Liver (tissue), 3 donors: ENCODE results near the gene SULT1C4.

ENCODE experiments used
- FOXA2 ChIP-seq: IDR thresholded peaks from 2 replicates; pipeline ENCODE4 v1.6.1; 2016; ENCODE audit warnings: antibody characterized with exemption
- GABPA ChIP-seq, 2 donors: IDR thresholded peaks in 1 of 2; conservative IDR thresholded peaks in 1 of 2; 2 replicates each; pipeline ENCODE4 v1.6.1; 2016; ENCODE audit warnings: antibody characterized with exemption in 2 of 2, mild to moderate bottlenecking in 1 of 2, moderate library complexity in 1 of 2
- RAD21 ChIP-seq, 2 donors: IDR thresholded peaks; 2 replicates each; pipeline ENCODE4 v1.6.1; 2016; ENCODE audit warnings: antibody characterized with exemption in 2 of 2, mild to moderate bottlenecking in 2 of 2
- SP1 ChIP-seq: IDR thresholded peaks from 2 replicates; pipeline ENCODE4 v1.6.1; 2018; ENCODE audit warnings: antibody characterized with exemption, mild to moderate bottlenecking
- TAF1 ChIP-seq: conservative IDR thresholded peaks from 2 replicates; pipeline ENCODE4 v1.6.1; 2016; ENCODE audit warnings: antibody characterized with exemption, mild to moderate bottlenecking
- TF ChIP-seq, protein P1 (sequence below): fragments of 150-350 bp; IDR thresholded peaks from 2 replicates; pipeline ENCODE4 v1.5.1; 2017; ENCODE audit warnings: improper control_type of control experiment, low read depth, low read length; ENCODE audit not compliant: missing input control
- TF ChIP-seq, protein P2 (sequence below): IDR thresholded peaks from 2 replicates; pipeline ENCODE4 v1.6.1; 2016; ENCODE audit warnings: antibody characterized with exemption, mild to moderate bottlenecking
- donor health status: healthy.
- donor health status: healthy.

DNA sequence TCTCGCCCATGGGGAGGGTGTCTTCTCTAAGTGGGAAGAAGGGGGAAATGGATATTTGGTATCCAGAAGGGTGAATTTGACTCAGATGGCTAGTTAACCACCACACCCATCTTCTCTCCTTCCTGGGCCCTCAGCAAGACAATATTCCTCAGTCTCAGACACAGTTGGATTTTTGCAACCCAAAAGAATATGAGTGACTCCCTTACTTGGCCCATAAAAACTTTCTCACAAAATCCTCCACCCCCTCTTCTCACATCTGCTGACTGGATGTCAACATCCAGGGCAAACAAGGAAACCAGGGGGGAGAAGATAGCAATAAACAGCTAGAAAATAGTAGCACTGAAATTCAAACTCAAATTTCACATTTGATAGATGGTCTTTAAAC is 35.9 kb downstream of the SULT1C4 start:
- TF ChIP-seq, protein P1, sequence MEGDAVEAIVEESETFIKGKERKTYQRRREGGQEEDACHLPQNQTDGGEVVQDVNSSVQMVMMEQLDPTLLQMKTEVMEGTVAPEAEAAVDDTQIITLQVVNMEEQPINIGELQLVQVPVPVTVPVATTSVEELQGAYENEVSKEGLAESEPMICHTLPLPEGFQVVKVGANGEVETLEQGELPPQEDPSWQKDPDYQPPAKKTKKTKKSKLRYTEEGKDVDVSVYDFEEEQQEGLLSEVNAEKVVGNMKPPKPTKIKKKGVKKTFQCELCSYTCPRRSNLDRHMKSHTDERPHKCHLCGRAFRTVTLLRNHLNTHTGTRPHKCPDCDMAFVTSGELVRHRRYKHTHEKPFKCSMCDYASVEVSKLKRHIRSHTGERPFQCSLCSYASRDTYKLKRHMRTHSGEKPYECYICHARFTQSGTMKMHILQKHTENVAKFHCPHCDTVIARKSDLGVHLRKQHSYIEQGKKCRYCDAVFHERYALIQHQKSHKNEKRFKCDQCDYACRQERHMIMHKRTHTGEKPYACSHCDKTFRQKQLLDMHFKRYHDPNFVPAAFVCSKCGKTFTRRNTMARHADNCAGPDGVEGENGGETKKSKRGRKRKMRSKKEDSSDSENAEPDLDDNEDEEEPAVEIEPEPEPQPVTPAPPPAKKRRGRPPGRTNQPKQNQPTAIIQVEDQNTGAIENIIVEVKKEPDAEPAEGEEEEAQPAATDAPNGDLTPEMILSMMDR: no peak
- TF ChIP-seq TAF1 (no peak), FOXA2 (no peak), RAD21 (IDR thresholded peaks at IDR 0.05) (no peak), GABPA (IDR thresholded peaks at IDR 0.05 in 1 of 2, conservative IDR thresholded peaks at IDR 0.05 in 1 of 2) (no peak), SP1 (no peak)
- TF ChIP-seq, protein P2, sequence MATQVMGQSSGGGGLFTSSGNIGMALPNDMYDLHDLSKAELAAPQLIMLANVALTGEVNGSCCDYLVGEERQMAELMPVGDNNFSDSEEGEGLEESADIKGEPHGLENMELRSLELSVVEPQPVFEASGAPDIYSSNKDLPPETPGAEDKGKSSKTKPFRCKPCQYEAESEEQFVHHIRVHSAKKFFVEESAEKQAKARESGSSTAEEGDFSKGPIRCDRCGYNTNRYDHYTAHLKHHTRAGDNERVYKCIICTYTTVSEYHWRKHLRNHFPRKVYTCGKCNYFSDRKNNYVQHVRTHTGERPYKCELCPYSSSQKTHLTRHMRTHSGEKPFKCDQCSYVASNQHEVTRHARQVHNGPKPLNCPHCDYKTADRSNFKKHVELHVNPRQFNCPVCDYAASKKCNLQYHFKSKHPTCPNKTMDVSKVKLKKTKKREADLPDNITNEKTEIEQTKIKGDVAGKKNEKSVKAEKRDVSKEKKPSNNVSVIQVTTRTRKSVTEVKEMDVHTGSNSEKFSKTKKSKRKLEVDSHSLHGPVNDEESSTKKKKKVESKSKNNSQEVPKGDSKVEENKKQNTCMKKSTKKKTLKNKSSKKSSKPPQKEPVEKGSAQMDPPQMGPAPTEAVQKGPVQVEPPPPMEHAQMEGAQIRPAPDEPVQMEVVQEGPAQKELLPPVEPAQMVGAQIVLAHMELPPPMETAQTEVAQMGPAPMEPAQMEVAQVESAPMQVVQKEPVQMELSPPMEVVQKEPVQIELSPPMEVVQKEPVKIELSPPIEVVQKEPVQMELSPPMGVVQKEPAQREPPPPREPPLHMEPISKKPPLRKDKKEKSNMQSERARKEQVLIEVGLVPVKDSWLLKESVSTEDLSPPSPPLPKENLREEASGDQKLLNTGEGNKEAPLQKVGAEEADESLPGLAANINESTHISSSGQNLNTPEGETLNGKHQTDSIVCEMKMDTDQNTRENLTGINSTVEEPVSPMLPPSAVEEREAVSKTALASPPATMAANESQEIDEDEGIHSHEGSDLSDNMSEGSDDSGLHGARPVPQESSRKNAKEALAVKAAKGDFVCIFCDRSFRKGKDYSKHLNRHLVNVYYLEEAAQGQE: no peak
